ENCODE data around the gene CARM1. TPM values are rescaled to one million over a fixed set of nuclear protein-coding genes. Genes with fewer than 3 reads are reported as not detected.
A peak's percentile ranks its signal among the peaks of the same experiment; 100 is the strongest.

The CARM1 gene
- total RNA-seq, 3 donors from 2014 or later: 49.1 to 54.3 (median 49.7) TPM

GRCh38 chr19:10858204-10858828 lies 13.0 kb upstream of the CARM1 start:
- TF ChIP-seq CTCF (IDR thresholded peaks at IDR 0.05): no peak
- Histone ChIP-seq H3K4me1 (ENCODE audit: low read depth) (no peaks in the 10 kb centered on the region), H3K9me3 (no peaks in the 10 kb centered on the region), H3K4me3 (no peak overlapping the region), H3K36me3 (ENCODE audit: low read depth) (no peaks in the 10 kb centered on the region)
- ATAC-seq (no peak), DNase-seq (no peak)
- intact Hi-C loops (cut with DNase I, micrococcal nuclease): no loop called here

GRCh38 chr19:10861103-10861651 lies 10.2 kb upstream of the CARM1 start:
- DNase-seq: peak in 2 of 3 donors; percentile 49 to 55

GRCh38 chr19:10862561-10863106 lies 8.7 kb upstream of the CARM1 start:
- H3K4me1 ChIP-seq (ENCODE audit: low read depth): no peaks in the 10 kb centered on the region
- no peak for TF ChIP-seq CTCF (IDR thresholded peaks at IDR 0.05)
- intact Hi-C loops (cut with DNase I, micrococcal nuclease): loop anchor here in 1 of 2 donors (10.0 kb wide), 1 partner anchor 148 kb away; the partner anchor contains the start of gene DNM2
- DNase-seq (no peak), ATAC-seq (no peak)
- H3K9me3 ChIP-seq: no peaks in the 10 kb centered on the region
- H3K36me3 ChIP-seq (ENCODE audit: low read depth): no peaks in the 10 kb centered on the region
- H3K4me3 ChIP-seq: no peak overlapping the region

More at GRCh38 chr19:10861103-10861651, 10.2 kb upstream of the CARM1 start:
- intact Hi-C loops (cut with DNase I, micrococcal nuclease): loop anchor here in 1 of 2 donors (10.0 kb wide), 1 partner anchor 146 kb away; the partner anchor contains the start of gene DNM2
- Histone ChIP-seq H3K4me1 (ENCODE audit: low read depth) (no peaks in the 10 kb centered on the region), H3K4me3 (no peak overlapping the region), H3K36me3 (ENCODE audit: low read depth) (no peaks in the 10 kb centered on the region), H3K9me3 (no peaks in the 10 kb centered on the region)
- peak; percentile 64 for ATAC-seq
- no peak for TF ChIP-seq CTCF (IDR thresholded peaks at IDR 0.05)

GRCh38 chr19:10863107-10863717 lies 8.1 kb upstream of the CARM1 start:
- Histone ChIP-seq H3K36me3 (ENCODE audit: low read depth) (no peaks in the 10 kb centered on the region), H3K4me3 (no peak overlapping the region), H3K4me1 (ENCODE audit: low read depth) (no peaks in the 10 kb centered on the region), H3K9me3 (no peaks in the 10 kb centered on the region)
- DNase-seq (peak in 1 of 3 donors; percentile 23), ATAC-seq (peak; percentile 4)
- intact Hi-C loops (cut with DNase I, micrococcal nuclease): loop anchor here in 1 of 2 donors (10.0 kb wide), 1 partner anchor 148 kb away; the partner anchor contains the start of gene DNM2
- no peak for TF ChIP-seq CTCF (IDR thresholded peaks at IDR 0.05)

- intact Hi-C loops (cut with DNase I, micrococcal nuclease): loop anchor here in 1 of 2 donors (10.0 kb wide), 1 partner anchor 150 kb away; the partner anchor contains the start of gene DNM2
- Histone ChIP-seq H3K4me1 (ENCODE audit: low read depth) (no peaks in the 10 kb centered on the region), H3K9me3 (no peaks in the 10 kb centered on the region), H3K36me3 (ENCODE audit: low read depth) (no peaks in the 10 kb centered on the region), H3K4me3 (no peak overlapping the region)
- ATAC-seq: peak; percentile 91
- peak; percentile 86 to 91 (median 90) for DNase-seq
- TF ChIP-seq CTCF (IDR thresholded peaks at IDR 0.05): peak; percentile 77
These were observed 6.8 kb upstream of the CARM1 start for GRCh38 chr19:10864538-10864899.

Measured in mucosa of descending colon (tissue), 3 donors.